DMS 273 (cell line): ENCODE results near the gene NUBP2.

Experiments
- DNase-seq: peaks from one replicate; lab custom pipeline; 2025; ENCODE audit not compliant: unreplicated experiment; lab: John Stamatoyannopoulos, UW

NUBP2 gene

DNA sequence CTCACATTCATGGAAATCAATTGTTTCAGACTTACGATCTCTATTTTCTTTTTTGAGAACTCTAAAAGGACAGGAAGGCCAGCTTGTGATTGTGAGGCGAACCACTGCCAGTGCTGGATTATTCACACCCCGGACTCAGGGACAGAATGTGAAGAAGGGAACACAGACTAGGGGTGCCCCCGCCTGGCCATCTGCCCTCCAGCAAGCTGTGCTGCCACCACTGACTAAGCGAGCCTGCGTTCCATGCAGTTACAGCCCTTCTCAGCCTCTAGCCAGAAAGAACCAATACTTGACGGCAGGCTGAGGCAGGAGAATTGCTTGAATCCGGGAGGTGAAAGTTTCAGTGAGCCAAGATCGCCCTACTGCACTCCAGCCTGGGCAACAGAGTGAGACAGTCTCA is 41.1 kb downstream of the NUBP2 start:
- DNase-seq, result peak; percentile 71

DNA sequence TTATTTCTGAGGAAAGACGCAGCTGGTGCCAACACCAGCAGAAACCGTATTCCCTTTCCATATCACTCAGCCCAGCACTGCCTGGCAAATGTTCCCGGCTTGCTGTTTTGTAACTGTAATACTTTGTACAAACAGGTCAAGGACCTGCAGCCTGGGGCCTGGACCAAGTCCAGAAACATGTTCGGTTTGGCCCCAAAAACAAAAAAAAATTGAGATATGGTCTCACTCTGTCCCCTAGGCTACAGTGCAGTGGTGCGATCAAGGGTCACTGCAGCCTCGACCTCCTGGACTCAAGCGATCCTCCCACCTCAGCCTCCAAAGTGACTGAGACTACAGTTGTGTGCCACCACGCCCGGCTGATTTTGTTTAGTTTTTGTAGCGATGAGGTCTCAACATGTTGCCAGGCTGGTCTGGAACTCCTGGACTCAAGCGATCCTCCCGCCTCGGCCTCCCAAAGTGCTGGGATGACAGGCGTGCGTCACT is 42.7 kb downstream of the NUBP2 start:
- no peak for DNase-seq

DNA sequence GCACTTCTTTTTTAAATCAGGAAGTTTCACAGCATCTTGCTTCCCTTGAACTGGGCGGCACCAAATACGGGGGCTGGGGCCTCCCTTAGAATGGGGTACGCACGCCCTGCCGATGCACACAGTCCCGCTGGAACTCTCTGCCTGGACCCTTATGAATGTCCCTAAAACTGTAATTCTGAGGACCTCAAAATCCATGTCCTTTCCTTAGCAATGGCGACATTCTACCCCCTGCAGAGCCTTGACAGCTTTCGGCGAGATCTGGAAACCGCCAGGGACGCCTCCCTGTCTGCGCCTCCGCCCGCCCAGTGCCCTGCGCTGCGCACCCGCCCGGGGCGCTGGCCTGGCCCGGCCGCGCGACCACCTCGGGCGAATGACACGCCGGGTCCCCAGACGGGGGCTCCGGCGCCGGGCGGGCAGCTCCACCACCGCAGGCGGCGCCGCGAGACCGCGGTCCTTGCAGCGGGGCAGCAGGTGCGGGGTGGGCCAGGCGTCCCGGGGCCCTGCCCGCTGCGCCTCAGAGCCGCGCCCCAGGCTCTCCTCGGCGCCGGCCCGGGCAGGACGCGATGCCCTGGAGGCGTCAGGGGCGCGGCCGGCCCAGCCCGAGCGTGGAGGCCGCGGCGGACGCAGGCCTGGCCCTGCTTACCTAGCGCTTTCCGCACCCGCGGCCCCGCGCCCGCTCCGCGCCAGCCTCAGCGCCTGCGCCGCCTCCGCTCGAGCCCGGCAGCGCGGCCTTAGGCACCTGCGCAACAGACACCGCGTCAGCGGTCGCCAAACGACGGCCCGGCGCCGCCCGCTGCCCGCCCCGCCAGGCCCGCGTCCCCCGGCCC is 43.3 kb downstream of the NUBP2 start:
- peak; percentile 89 for DNase-seq

DNA sequence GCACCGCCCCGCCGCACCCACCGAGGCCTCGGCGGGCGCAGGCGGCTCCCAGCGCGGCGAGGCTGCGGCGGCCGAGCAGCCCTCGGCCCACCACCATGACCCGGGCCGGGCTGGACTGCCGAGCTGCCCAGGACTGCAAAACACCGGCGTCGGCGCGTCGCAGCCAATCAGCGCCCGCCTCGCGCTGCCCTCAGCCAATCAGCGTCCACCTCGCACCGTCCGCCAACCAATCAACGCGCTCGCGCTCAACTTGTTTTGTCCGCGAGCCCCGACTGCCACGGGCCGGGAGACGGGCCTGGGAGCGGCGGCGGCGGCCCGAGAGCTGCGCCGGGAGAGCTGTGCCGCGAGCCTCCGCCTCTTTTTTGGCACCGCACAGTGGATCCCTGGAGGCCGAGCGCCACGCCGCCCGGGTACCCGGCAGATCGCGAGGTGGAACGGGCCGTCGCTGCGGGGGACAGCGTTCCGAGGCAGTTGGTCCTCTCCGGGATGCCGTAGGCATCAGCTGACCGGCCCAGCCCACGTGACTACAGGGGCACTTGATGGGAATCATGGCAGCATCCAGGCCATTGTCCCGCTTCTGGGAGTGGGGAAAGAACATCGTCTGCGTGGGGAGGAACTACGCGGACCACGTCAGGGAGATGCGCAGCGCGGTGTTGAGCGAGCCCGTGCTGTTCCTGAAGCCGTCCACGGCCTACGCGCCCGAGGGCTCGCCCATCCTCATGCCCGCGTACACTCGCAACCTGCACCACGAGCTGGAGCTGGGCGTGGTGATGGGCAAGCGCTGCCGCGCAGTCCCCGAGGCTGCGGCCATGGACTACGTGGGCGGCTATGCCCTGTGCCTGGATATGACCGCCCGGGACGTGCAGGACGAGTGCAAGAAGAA is 44.2 kb downstream of the NUBP2 start, which contains the start of the genes FAHD1 and HAGH:
Gene FAHD1 (plus strand): TSS at position 516 of the 883 bp plus-strand sequence. CDS start 33 bp downstream, at position 549.
Gene HAGH (minus strand): TSS at position 135 of the 883 bp plus-strand sequence. CDS start 38 bp downstream, at position 97.
- DNase-seq, result peak; percentile 96

DNA sequence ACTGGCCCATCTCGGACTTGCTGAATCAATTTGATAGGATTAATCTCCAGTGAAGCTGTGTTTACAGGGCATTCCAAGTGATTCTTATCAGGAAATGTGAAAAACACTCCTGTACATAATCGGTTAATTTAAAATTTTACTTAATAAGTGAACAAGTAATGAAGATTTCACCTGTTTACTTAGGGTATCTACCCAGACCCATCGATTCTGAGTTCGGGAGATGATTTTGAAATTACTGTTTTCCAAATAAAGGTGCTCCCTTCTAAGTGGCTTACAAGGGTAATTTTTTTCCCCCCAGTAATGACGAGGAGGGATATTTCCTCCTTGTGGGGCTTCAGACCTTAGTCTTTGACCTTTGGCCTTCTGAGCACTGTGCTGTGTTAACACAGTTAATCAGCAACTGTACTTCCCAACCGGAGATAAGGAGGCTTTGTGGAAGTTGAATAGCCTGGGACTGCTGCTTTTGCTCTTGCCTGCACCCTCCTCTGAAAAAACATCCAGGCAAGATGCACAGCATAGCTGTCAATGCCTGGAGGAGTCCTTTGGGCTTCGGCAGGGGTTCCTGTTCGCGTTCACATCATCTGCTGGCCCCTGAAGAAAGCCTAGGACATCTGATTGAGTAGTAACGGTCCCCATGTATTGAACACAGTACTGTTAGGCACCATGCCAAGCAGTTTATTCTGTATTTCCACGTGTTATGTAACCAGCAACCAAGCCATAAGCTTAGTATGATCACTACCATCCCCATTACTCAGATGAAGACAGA is 46.1 kb downstream of the NUBP2 start:
- DNase-seq, result no peak

DNA sequence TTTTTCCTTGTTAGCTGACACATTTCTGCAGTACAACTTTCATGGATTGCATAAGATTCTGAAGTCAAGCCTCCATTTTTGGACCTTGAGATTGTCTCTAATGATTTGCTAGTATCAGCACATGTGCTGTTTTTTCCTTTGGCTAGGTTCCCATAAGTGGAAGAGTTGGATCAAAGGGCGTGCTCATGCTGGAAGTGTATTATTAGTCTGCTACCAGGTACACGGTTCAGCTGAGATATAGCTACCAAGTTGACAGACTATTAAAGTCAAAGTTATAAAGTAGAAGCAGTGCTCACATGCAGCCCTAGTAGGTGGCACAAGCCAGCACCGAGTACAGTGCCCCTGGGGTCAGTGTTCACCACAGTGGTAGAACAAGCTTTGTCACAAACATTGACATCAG is 47.5 kb downstream of the NUBP2 start:
- DNase-seq, result no peak

DNA sequence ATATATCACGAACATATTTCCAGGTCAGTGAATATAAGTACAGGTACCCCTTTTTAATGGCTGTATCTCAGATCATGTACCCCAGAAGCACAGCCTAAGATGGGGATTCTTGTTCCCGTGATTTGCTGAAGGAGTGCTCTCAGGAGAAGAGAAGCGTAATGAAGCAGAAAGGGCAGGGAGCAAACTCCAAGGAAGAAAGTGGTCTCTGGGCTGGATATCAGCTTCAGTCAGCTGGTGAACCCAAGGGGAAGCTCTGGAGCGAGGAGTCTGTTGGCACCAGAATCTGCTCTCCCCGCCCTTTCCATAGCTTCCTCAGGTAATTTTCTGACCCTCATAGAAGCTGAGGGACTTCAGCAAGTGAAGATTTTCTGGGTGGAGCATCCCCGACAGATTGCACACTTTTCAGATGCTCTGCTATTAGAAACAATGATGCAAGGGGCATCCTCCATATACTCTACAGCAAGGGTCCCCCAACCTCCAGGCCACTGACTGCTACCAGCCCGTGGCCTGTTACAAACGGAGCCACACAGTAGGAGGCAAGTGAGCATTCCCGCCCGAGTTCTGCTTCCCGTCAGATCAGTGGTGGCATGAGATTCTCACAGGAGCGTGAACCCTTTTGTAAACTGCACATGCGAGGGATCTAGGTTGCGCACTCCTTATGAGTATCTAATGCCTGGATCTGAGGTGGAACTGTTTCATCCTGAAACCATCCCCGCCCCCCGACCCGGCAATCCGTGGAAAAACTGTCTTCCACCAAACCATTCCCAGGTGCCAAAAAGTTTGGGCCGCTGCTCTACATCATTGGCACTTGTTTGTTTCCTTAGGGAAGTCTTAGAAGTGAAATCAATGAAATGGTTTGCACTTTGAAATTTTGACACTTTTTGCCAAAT is 48.7 kb downstream of the NUBP2 start:
- no peak for DNase-seq

DNA sequence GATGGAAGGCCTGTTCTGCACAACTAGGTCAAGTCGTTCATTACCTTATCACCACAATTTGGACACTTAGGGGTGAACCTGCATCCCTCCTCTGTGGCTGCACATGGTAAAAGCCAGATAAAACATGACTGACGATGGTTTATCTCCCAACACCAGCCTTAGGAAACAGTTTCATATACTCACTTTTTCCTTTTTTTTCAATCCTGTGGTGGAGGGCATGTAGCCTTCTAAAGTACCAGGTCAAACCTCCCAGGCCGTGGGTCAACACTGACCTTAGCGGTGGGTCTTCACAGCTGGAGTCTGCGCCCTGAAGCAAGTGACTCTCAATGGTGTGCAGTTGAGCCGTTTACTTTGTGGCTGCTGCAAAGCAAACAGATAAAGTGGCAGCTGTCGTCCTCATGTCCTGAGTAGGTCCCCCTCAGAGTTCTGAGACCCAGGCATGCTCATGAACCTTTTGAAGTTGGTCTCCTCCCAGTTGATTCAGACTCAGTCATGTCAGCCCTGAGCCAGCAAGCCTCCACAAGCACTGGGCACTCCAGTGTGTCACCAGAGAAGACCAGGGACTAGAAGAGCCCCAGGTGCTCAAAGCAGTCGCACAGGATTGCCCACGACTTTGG is 50.2 kb downstream of the NUBP2 start:
- DNase-seq, result no peak

DNA sequence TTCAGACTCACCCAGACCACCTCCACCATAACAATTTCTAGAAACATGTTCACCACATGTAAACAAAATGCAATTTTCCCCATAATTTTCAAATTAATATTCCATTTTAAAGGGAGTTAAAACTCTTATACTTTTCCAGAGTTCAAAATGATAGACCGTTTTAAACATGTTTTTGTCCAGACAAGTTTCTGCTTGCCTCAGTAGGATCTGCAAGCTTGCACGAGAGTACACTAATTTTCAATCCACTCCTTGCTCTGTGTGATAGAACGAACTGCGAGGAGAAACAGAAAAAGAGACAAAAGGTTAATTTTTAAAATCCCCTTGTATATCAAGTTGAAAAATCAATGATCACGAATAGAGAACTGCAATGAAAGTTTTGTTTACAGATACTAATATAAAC is 51.3 kb downstream of the NUBP2 start:
- DNase-seq, result no peak
